ENCODE measurements around the gene THSD4. TPM values are rescaled to one million over a fixed set of nuclear protein-coding genes. Genes with fewer than 3 reads are reported as not detected.

Gene THSD4
- total and polyA plus RNA-seq, 9 of the 15 experiments (the other 6 are each of a cell fraction or from before 2014, with no cell fraction given) = 0.04 TPM; not detected in 5

DNA sequence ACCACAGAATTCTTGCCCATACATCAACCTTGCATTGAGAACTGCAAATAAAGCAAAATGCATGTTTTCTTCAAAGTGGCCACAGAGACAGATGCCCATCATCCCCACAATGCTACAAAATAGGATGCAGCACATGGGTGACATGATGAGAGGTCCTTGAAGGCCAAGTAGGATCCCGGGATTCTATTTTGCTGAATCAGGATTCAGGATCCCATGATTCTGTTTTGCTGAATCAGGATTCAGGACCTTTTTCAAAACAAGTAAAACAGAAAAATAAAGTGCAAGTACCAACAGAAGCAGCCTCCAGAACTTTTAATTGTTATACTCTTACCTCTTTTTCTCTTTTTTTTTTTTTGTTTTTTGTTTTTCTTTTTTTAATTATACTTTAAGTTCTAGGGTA, 453.0 kb downstream of the THSD4 start (continued):
- TF ChIP-seq, protein P1, sequence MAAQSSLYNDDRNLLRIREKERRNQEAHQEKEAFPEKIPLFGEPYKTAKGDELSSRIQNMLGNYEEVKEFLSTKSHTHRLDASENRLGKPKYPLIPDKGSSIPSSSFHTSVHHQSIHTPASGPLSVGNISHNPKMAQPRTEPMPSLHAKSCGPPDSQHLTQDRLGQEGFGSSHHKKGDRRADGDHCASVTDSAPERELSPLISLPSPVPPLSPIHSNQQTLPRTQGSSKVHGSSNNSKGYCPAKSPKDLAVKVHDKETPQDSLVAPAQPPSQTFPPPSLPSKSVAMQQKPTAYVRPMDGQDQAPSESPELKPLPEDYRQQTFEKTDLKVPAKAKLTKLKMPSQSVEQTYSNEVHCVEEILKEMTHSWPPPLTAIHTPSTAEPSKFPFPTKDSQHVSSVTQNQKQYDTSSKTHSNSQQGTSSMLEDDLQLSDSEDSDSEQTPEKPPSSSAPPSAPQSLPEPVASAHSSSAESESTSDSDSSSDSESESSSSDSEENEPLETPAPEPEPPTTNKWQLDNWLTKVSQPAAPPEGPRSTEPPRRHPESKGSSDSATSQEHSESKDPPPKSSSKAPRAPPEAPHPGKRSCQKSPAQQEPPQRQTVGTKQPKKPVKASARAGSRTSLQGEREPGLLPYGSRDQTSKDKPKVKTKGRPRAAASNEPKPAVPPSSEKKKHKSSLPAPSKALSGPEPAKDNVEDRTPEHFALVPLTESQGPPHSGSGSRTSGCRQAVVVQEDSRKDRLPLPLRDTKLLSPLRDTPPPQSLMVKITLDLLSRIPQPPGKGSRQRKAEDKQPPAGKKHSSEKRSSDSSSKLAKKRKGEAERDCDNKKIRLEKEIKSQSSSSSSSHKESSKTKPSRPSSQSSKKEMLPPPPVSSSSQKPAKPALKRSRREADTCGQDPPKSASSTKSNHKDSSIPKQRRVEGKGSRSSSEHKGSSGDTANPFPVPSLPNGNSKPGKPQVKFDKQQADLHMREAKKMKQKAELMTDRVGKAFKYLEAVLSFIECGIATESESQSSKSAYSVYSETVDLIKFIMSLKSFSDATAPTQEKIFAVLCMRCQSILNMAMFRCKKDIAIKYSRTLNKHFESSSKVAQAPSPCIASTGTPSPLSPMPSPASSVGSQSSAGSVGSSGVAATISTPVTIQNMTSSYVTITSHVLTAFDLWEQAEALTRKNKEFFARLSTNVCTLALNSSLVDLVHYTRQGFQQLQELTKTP (IDR thresholded peaks at IDR 0.05; ENCODE audit: low read depth in 1 of 2, partially characterized antibody in 2 of 2) = no peak
- TF ChIP-seq MAFG (tag; conservative IDR thresholded peaks at IDR 0.05) = peak; percentile 46; the same call in 1 of the 2 replicates
- TF ChIP-seq ZNF551 (CRISPR knock-in tag; IDR thresholded peaks at IDR 0.05) = no peak
- peak; percentile 78 for TF ChIP-seq ZNF316 (IDR thresholded peaks at IDR 0.05)
- no peak for TF ChIP-seq GATA2 (CRISPR knock-in tag; IDR thresholded peaks at IDR 0.05)
- TF ChIP-seq FOXK1 (CRISPR knock-in tag; IDR thresholded peaks at IDR 0.05; ENCODE audit: borderline replicate concordance) = no peak
- TF ChIP-seq, protein P2, sequence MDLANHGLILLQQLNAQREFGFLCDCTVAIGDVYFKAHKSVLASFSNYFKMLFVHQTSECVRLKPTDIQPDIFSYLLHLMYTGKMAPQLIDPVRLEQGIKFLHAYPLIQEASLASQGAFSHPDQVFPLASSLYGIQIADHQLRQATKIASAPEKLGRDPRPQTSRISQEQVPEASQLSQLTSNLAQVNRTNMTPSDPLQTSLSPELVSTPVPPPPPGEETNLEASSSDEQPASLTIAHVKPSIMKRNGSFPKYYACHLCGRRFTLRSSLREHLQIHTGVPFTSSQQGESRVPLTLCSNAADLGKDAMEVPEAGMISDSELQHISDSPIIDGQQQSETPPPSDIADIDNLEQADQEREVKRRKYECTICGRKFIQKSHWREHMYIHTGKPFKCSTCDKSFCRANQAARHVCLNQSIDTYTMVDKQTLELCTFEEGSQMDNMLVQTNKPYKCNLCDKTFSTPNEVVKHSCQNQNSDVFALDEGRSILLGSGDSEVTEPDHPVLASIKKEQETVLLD (IDR thresholded peaks at IDR 0.05) = no peak
- no peak for TF ChIP-seq RBM22 (IDR thresholded peaks at IDR 0.05; ENCODE audit: low read depth, low read length, poor library complexity, severe bottlenecking)
- no peak for TF ChIP-seq ZNF324 (CRISPR knock-in tag; IDR thresholded peaks at IDR 0.05)
- no peak for TF ChIP-seq LARP7 (IDR thresholded peaks at IDR 0.05)
- no peak for TF ChIP-seq TCF7 (IDR thresholded peaks at IDR 0.05; ENCODE audit: borderline replicate concordance)
- no peak for TF ChIP-seq ZNF140 (CRISPR knock-in tag; IDR thresholded peaks at IDR 0.05)
- no peak for TF ChIP-seq ZNF79 (CRISPR knock-in tag; IDR thresholded peaks at IDR 0.05; ENCODE audit: low read depth)
- peak; percentile 58 for TF ChIP-seq C11orf30 (IDR thresholded peaks at IDR 0.05; ENCODE audit: low read depth)
- TF ChIP-seq NCOA4 (IDR thresholded peaks at IDR 0.05; ENCODE audit: partially characterized antibody) = no peak
- no peak for TF ChIP-seq VEZF1 (CRISPR knock-in tag; IDR thresholded peaks at IDR 0.05)
